PC-9 (cell line): ENCODE results near the gene SLC35A2. TPM values are rescaled to one million over a fixed set of nuclear protein-coding genes. Genes with fewer than 3 reads are reported as not detected.
A peak's percentile ranks its signal among the peaks of the same experiment; 100 is the strongest.

Source experiments
- BruUV-seq: library from RNA; stranded (reverse); fragments of 400-500 nt; replicated peaks from 2 replicates; lab custom pipeline; 2021; lab: Mats Ljungman, UMichigan
- CTCF ChIA-PET: fragments of 300-600 bp; sonication (Branson Sonifier 250); formaldehyde crosslinking; loops from one replicate; lab custom pipeline; 2022; ENCODE audit warnings: antibody characterized with exemption; lab: Charles Lee
- POLR2A ChIA-PET: fragments of 300-600 bp; sonication (Branson Sonifier 250); formaldehyde crosslinking; loops from one replicate; lab custom pipeline; 2022; ENCODE audit warnings: antibody characterized with exemption; ENCODE audit not compliant: unreplicated experiment; lab: Charles Lee
- DNase-seq, 2 experiments: peaks; one replicate each; pipeline versions ENCODE4 v3.0.0 to v3.0.0-alpha.2; 2015 to 2022; ENCODE audit warnings: mixed read lengths in 1 of 2
- H2AFZ ChIP-seq: fragments of 200-600 bp; sonication (generic); 2 replicates; pipeline ENCODE4 v1.8.1; 2017; ENCODE audit warnings: antibody characterized with exemption
- H3F3A ChIP-seq: fragments of 200-600 bp; sonication (generic); 2 replicates; pipeline ENCODE4 v1.8.1; 2017; ENCODE audit warnings: antibody characterized with exemption, mild to moderate bottlenecking, low read depth; ENCODE audit not compliant: insufficient read depth
- H3K27ac ChIP-seq: fragments of 200-600 bp; sonication (generic); 2 replicates; pipeline ENCODE4 v1.6.1; 2016; ENCODE audit warnings: mixed run types
- H3K27me3 ChIP-seq: fragments of 200-600 bp; sonication (generic); 2 replicates; pipeline ENCODE4 v1.6.1; 2016; ENCODE audit warnings: low read depth, mixed run types; ENCODE audit not compliant: insufficient read depth
- H3K36me3 ChIP-seq: fragments of 200-600 bp; sonication (generic); 2 replicates; pipeline ENCODE4 v1.6.1; 2016; ENCODE audit warnings: low read depth, mixed run types
- H3K4me1 ChIP-seq: fragments of 200-600 bp; sonication (generic); replicated peaks from 2 replicates; pipeline ENCODE4 v1.6.1; 2016; ENCODE audit warnings: mixed run types; ENCODE audit not compliant: insufficient read depth
- H3K4me2 ChIP-seq: fragments of 200-600 bp; sonication (generic); 2 replicates; pipeline ENCODE4 v1.6.1; 2017; ENCODE audit warnings: mixed run types
- H3K4me3 ChIP-seq: fragments of 200-600 bp; sonication (generic); 2 replicates; pipeline ENCODE4 v1.6.1; 2016; ENCODE audit warnings: mixed run types
- H3K79me2 ChIP-seq: fragments of 200-600 bp; sonication (generic); 2 replicates; pipeline ENCODE4 v1.6.1; 2017; ENCODE audit warnings: low read depth, mixed run types
- H3K9me2 ChIP-seq: fragments of 200-600 bp; sonication (generic); 2 replicates; pipeline ENCODE4 v1.8.1; 2017; ENCODE audit warnings: mild to moderate bottlenecking; ENCODE audit not compliant: insufficient read depth
- H3K9me3 ChIP-seq: fragments of 200-600 bp; sonication (generic); 2 replicates; pipeline ENCODE4 v1.8.1; 2016; ENCODE audit warnings: low read depth; ENCODE audit not compliant: insufficient read depth
- H4K20me1 ChIP-seq: fragments of 200-600 bp; sonication (generic); 2 replicates; pipeline ENCODE4 v1.8.1; 2017; ENCODE audit not compliant: insufficient read depth
- EZH2 ChIP-seq: fragments of 200-600 bp; sonication (generic); IDR thresholded peaks from 2 replicates; pipeline ENCODE4 v1.8.0; 2017; ENCODE audit warnings: antibody characterized with exemption, low read depth
- intact Hi-C: fragments of 100-400 bp; cut with micrococcal nuclease; formaldehyde crosslinking; loops from one replicate; pipeline ENCODE4 v1.10.0; 2022; ENCODE audit not compliant: unreplicated experiment
- total RNA-seq: library from RNA; stranded (reverse); gene quantifications from 2 replicates; pipeline ENCODE4 v1.2.3, GENCODE V29; 2021
- TF ChIP-seq, protein P1 (sequence below): fragments of 200-600 bp; sonication (generic); conservative IDR thresholded peaks from 2 replicates; pipeline ENCODE4 v1.6.1; 2017; ENCODE audit warnings: mixed run types, antibody characterized with exemption, mild to moderate bottlenecking, moderate library complexity

The SLC35A2 gene
- total RNA-seq, 1 experiment from 2014 or later = 29.6 TPM

DNA sequence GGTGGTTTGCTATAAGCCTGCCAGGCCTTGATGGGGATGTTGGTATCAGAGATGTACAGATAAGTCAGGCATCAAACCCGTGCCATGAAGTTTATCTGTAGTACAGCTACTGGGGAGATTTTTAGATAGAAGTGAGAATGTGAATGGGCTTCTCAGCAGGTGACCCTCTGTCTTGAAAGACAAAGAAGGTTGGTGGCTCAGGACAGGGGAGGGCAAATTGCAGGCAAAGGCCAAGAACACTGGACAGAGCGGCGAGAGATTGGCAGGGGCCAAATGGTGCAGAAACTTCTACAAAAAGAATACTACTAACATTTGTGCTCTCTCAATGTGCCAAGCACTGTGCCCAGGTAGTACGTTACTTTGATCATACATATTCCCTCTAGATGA lies 9.3 kb upstream of the SLC35A2 start:
- H3K36me3 ChIP-seq = no peaks in the 10 kb centered on the region
- H3K4me1 ChIP-seq = no peaks in the 10 kb centered on the region
- CTCF ChIA-PET = no interaction called here
- POLR2A ChIA-PET = no interaction called here
- no peak overlapping the region for H3K27ac ChIP-seq
- no peak for TF ChIP-seq EZH2
- TF ChIP-seq, protein P1, sequence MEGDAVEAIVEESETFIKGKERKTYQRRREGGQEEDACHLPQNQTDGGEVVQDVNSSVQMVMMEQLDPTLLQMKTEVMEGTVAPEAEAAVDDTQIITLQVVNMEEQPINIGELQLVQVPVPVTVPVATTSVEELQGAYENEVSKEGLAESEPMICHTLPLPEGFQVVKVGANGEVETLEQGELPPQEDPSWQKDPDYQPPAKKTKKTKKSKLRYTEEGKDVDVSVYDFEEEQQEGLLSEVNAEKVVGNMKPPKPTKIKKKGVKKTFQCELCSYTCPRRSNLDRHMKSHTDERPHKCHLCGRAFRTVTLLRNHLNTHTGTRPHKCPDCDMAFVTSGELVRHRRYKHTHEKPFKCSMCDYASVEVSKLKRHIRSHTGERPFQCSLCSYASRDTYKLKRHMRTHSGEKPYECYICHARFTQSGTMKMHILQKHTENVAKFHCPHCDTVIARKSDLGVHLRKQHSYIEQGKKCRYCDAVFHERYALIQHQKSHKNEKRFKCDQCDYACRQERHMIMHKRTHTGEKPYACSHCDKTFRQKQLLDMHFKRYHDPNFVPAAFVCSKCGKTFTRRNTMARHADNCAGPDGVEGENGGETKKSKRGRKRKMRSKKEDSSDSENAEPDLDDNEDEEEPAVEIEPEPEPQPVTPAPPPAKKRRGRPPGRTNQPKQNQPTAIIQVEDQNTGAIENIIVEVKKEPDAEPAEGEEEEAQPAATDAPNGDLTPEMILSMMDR = no peak
- H3K79me2 ChIP-seq = no peaks in the 10 kb centered on the region
- intact Hi-C loops = no loop called here
- H3K4me3 ChIP-seq = no peak overlapping the region
- no peaks in the 10 kb centered on the region for H3K27me3 ChIP-seq
- H3K4me2 ChIP-seq = no peak overlapping the region
- no peak for DNase-seq
- BruUV-seq = no TSS peak
- no peaks in the 10 kb centered on the region for H3F3A ChIP-seq
- no peak overlapping the region for H2AFZ ChIP-seq
- H4K20me1 ChIP-seq = no peaks in the 10 kb centered on the region
- H3K9me2 ChIP-seq = no peaks in the 10 kb centered on the region
- no peaks in the 10 kb centered on the region for H3K9me3 ChIP-seq

- no peak for TF ChIP-seq EZH2
- TF ChIP-seq, protein P1 = no peak
Measured at GRCh38 chrX:48919947-48920717, 8.7 kb upstream of the SLC35A2 start.

DNA sequence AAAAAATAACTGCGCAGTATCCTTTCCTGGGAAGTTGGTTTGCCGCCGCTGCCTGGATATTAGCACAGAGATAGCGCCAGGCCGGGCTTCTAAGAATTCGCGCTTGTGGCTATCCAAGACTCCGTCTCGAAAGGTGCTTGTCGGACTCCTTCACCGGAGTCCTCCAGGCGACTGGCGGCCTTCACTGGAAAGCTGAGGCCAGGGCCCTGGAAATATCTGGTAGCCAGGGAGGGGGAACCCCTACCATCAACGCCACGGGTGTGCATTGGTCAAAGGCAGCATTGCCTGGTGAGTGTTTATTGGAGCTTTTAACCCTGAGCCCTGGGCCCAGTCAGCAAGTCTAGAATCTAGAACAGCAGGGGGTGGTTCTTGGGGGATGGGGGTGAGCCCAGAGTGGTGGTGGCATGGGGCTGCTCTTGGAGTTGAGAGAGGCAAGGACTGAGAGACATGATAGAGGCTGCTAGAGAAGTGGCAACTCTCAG lies 8.0 kb upstream of the SLC35A2 start:
- Histone ChIP-seq H3K79me2 (no peaks in the 10 kb centered on the region), H3K27ac (no peak overlapping the region), H3K27me3 (no peaks in the 10 kb centered on the region), H3K4me1 (no peaks in the 10 kb centered on the region), H3K4me2 (peak overlapping the region; percentile 77), H3K4me3 (peak overlapping the region; percentile 44; the same call in 1 of the 2 replicates), H4K20me1 (no peaks in the 10 kb centered on the region), H2AFZ (no peak overlapping the region), H3K36me3 (no peaks in the 10 kb centered on the region), H3K9me3 (no peaks in the 10 kb centered on the region), H3K9me2 (no peaks in the 10 kb centered on the region), H3F3A (no peaks in the 10 kb centered on the region)
- BruUV-seq = no TSS peak
- ChIA-PET POLR2A (interaction anchor here (0.6 kb wide), 1 partner anchor 35 kb away, joined by 3 read pairs; no protein-coding TSS in a partner anchor), CTCF (no interaction called here)
- TF ChIP-seq, protein P1 = no peak
- TF ChIP-seq EZH2 = no peak
- intact Hi-C loops = loop anchor here (5.0 kb wide), 1 partner anchor 138 kb away; the partner anchor contains the start of gene CCDC120
- no peak for DNase-seq

More at GRCh38 chrX:48919947-48920717, 8.7 kb upstream of the SLC35A2 start:
- no TSS peak for BruUV-seq
- 0 out of 2 replicates have a peak overlapping the region, but pooled peaks have one; percentile 77 for H3K4me2 ChIP-seq
- no peaks in the 10 kb centered on the region for H3K9me2 ChIP-seq
- no peak overlapping the region for H2AFZ ChIP-seq
- DNase-seq = no peak
- H4K20me1 ChIP-seq = no peaks in the 10 kb centered on the region
- no peak overlapping the region for H3K4me3 ChIP-seq
- no peaks in the 10 kb centered on the region for H3K36me3 ChIP-seq
- no peaks in the 10 kb centered on the region for H3K4me1 ChIP-seq
- POLR2A ChIA-PET = interaction anchor here (0.6 kb wide), 1 partner anchor 34 kb away, joined by 3 read pairs; no protein-coding TSS in a partner anchor
- intact Hi-C loops = loop anchor here (5.0 kb wide), 1 partner anchor 137 kb away; the partner anchor contains the start of gene CCDC120
- H3F3A ChIP-seq = no peaks in the 10 kb centered on the region
- H3K79me2 ChIP-seq = no peaks in the 10 kb centered on the region
- CTCF ChIA-PET = no interaction called here
- H3K9me3 ChIP-seq = no peaks in the 10 kb centered on the region
- no peaks in the 10 kb centered on the region for H3K27me3 ChIP-seq
- no peak overlapping the region for H3K27ac ChIP-seq
